Heart right ventricle (tissue), 16 donors: ENCODE measurements around the gene MCM3AP. TPM values are rescaled to one million over a fixed set of nuclear protein-coding genes. Genes with fewer than 3 reads are reported as not detected.

ENCODE experiments used
- ATAC-seq, 8 donors: fragments of 200-7000 bp; cut with Tn5 transposase; one replicate each; pipeline ENCODE4 v1.9.1; 2020; ENCODE audit warnings: mild to moderate bottlenecking in 8 of 8, moderate library complexity in 8 of 8, moderate number of reproducible peaks in 1 of 8
- DNase-seq, 2 donors: peaks; one replicate each; pipeline ENCODE4 v3.0.0-alpha.2; 2020
- H3K27ac ChIP-seq, 10 donors: fragments of 200-600 bp; sonication (generic) in 2 of 10; one replicate each; pipeline versions ENCODE4 v1.5.0 to v1.8.0; 2020 to 2022; ENCODE audit warnings: mild to moderate bottlenecking in 3 of 10
- H3K27me3 ChIP-seq, 7 donors: fragments of 200-600 bp; one replicate each; pipeline ENCODE4 v1.8.0; 2021 to 2022; ENCODE audit warnings: mild to moderate bottlenecking in 2 of 7
- H3K36me3 ChIP-seq, 9 donors: fragments of 200-600 bp; sonication (generic) in 1 of 9; one replicate each; pipeline versions ENCODE4 v1.5.0 to v1.8.0; 2020 to 2022; ENCODE audit warnings: mild to moderate bottlenecking in 2 of 9
- H3K4me1 ChIP-seq, 9 donors: fragments of 200-600 bp; sonication (generic) in 1 of 9; one replicate each; pipeline versions ENCODE4 v1.5.0 to v1.8.0; 2020 to 2022; ENCODE audit warnings: mild to moderate bottlenecking in 4 of 9
- H3K4me3 ChIP-seq, 10 donors: fragments of 200-600 bp; sonication (generic) in 2 of 10; one replicate each; pipeline versions ENCODE4 v1.5.0 to v1.8.0; 2020 to 2022; ENCODE audit warnings: mild to moderate bottlenecking in 7 of 10, moderate library complexity in 2 of 10
- H3K9me3 ChIP-seq, 11 donors: fragments of 200-600 bp in 10 of 11; sonication (generic) in 2 of 11; one replicate each; pipeline versions ENCODE4 v1.5.0 to v1.8.0; 2013 to 2022; ENCODE audit warnings: mild to moderate bottlenecking in 2 of 11, control low read depth in 1 of 11, moderate library complexity in 1 of 11
- CTCF ChIP-seq, 9 donors: fragments of 200-600 bp; sonication (generic) in 2 of 9; IDR thresholded peaks; one replicate each; pipeline versions ENCODE4 v1.5.0 to v1.8.0; 2021 to 2022; ENCODE audit warnings: antibody characterized with exemption in 9 of 9, mild to moderate bottlenecking in 5 of 9, moderate library complexity in 1 of 9
- WGBS, 2 donors: extraction: QIAGEN DNeasy Blood & Tissue Kit; methylation state at CpG; one replicate each; pipeline ENCODE4 v1.1.7; 2013; ENCODE audit warnings: inconsistent platforms in 1 of 2; 5-methylcytosine and 5-hydroxymethylcytosine counted together
- intact Hi-C, 10 donors: fragments of 100-400 bp; cut with DNase I; formaldehyde crosslinking; loops; one replicate each; pipeline versions ENCODE4 v1.11.1 to v1.14.2; 2022
- polyA plus RNA-seq, 2 donors: library from polyadenylated mRNA; stranded (reverse); fragments of 200-250 nt; gene quantifications; one replicate each; pipeline ENCODE4 v1.2.3, GENCODE V29; 2013
- total RNA-seq, 10 donors: library from RNA; stranded (reverse); fragmentation: NEBNext Ultra II Directional in 3 of 10; extraction: Animal tissue kit (Norgen Biotek cat#: 25700) in 3 of 10; gene quantifications; one replicate each; pipeline versions ENCODE4 v1.2.1 to v1.2.4, GENCODE V29; 2021 to 2023
- donor health status: Arrhythmogenic right ventricular cardiomyopathy.
- donor health status: ischemic (EF 13 %, LVEDD 7.1; RV severe dilation, severe dysfunction).
- donor health status: healthy with polysubstance abuse.
- donor health status: DM: no; HTN: yes; CAD: no.
- donor health status: DM: no; HTN: no; CAD: no.
- donor health status: ischemic (EF 25% LVEDD 6.9; RV normal size, moderate dysfunction).
- donor health status: ischemic (EF 25% LVEDD 5.7; RV mildly dilated, moderate dysfunction).
- donor health status: healthy.
- donor health status: DM: yes; HTN: yes; CAD: no.
- donor health status: Ischemic cardiomyopathy.
- donor health status: ischemic (EF 35%, LVEDD 5.7; RV mildly dilated, moderate dysfunction).
- donor health status: nonischemic (EF 11% LVEDD 7.7; RV severe dilation, severe dysfunction).
- donor health status: DM: yes; HTN: yes; CAD: no.
- donor health status: PGD.
- donor health status: ischemic (EF 29% LVEDD 5.4; RV normal size, mild dysfunction).
- donor health status: nonischemic (EF 23%, LVEDD 6.1; RV moderate dilation, normal function).

Gene MCM3AP
- total and polyA plus RNA-seq, 12 donors, result 31.0 to 68.4 (median 52.0) TPM

GRCh38 chr21:46207006-46207919 is 78.1 kb downstream of the MCM3AP start:
- WGBS, 2 donors, result 95 to 97% methylated on average over 21 of the region's 21 CpGs
- Histone ChIP-seq H3K9me3 (no peaks in the 10 kb centered on the region), H3K27ac (no peak overlapping the region), H3K27me3 (no peaks in the 10 kb centered on the region), H3K36me3 (peaks cover 0 to 98% (median 37%) of the 10 kb centered on the region in 9 donors), H3K4me3 (no peak overlapping the region), H3K4me1 (peaks cover 0 to 8% (median 0%) of the 10 kb centered on the region in 9 donors)
- intact Hi-C loops, result no loop called here
- no peak for TF ChIP-seq CTCF (IDR thresholded peaks at IDR 0.05)
- ATAC-seq (peak in 1 of 8 donors; percentile 32), DNase-seq (no peak)

DNA sequence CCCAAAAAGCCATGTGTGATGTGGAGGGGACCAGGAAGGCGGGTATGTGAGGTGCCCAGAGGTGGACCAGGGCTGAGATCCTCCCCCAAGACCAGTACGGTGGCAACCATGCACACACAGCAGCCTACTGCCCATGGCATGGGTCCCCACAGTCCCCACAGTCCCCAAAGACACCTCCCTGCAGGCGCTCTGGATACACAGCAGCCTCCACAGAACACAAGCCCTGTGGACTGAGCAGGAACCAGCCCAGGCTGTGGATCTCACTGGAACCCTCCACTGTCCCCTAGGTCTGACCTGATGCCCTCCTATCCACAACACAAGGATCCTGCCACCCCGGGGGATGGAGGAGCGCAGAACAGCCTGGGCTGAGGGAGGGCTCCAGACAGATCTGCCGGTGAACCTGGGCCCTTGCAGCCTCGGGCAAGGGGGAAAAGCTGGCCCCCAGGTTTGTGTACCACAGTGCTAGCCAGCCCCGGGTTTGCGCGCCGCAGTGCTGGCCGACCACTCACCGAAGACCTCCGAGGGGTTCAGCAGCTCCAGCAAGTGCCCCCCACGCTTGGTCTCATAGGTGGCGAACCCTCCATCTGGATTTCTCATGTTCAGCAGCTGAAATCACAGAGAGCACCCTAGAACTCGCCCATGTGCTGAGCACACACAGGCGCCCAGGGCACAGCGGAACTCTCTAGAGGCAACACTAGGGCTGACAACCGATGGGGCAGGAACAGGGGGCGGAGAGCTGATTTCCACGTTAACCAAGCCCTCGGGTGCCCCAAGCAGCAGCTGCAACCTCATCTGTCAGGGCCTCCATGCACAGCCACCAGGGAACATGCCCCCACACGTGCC is 79.0 kb downstream of the MCM3AP start:
- H3K4me1 ChIP-seq, result peaks cover 0 to 8% (median 0%) of the 10 kb centered on the region in 9 donors
- H3K27me3 ChIP-seq, result no peaks in the 10 kb centered on the region
- intact Hi-C loops, result no loop called here
- no peak overlapping the region for H3K4me3 ChIP-seq
- DNase-seq, result no peak
- no peak overlapping the region for H3K27ac ChIP-seq
- TF ChIP-seq CTCF (IDR thresholded peaks at IDR 0.05), result no peak
- no peak for ATAC-seq
- peaks cover 0 to 92% (median 37%) of the 10 kb centered on the region in 9 donors for H3K36me3 ChIP-seq
- WGBS, 2 donors, result 95% methylated on average over 24 of the region's 24 CpGs
- H3K9me3 ChIP-seq, result no peaks in the 10 kb centered on the region

- DNase-seq, result no peak
- peaks cover 0 to 88% (median 37%) of the 10 kb centered on the region in 9 donors for H3K36me3 ChIP-seq
- intact Hi-C loops, result no loop called here
Measured at GRCh38 chr21:46205766-46206162, 79.6 kb downstream of the MCM3AP start.

More at GRCh38 chr21:46205766-46206162, 79.6 kb downstream of the MCM3AP start:
- ATAC-seq, result no peak
- WGBS, 2 donors, result 96% methylated on average over 14 to 16 of the region's 16 CpGs
- H3K27me3 ChIP-seq, result no peaks in the 10 kb centered on the region
- H3K27ac ChIP-seq, result no peak overlapping the region
- peaks cover 0 to 8% (median 0%) of the 10 kb centered on the region in 9 donors for H3K4me1 ChIP-seq
- TF ChIP-seq CTCF (IDR thresholded peaks at IDR 0.05), result no peak
- no peak overlapping the region for H3K4me3 ChIP-seq
- no peaks in the 10 kb centered on the region for H3K9me3 ChIP-seq
